IMR-90 (cell line): ENCODE data around the gene PLCZ1. TPM values are rescaled to one million over a fixed set of nuclear protein-coding genes. Genes with fewer than 3 reads are reported as not detected.

Experiments
- ATAC-seq: fragments of 200-7000 bp; cut with Tn5 transposase; 2 replicates; pipeline ENCODE4 v1.9.1; 2020; ENCODE audit warnings: low read depth, mild to moderate bottlenecking, moderate library complexity
- BruUV-seq: library from RNA; stranded (reverse); fragments of 400-500 nt; replicated peaks from 2 replicates; lab custom pipeline; 2021; lab: Mats Ljungman, UMichigan
- CTCF ChIA-PET: fragments of 300-600 bp; formaldehyde crosslinking; extraction: SDS; loops from one replicate; lab custom pipeline; 2021; ENCODE audit warnings: antibody characterized with exemption; lab: Yijun Ruan, JAX
- POLR2A ChIA-PET: fragments of 300-600 bp; sonication (Branson Sonifier 250); formaldehyde crosslinking; loops from one replicate; lab custom pipeline; 2022; ENCODE audit warnings: antibody characterized with exemption; ENCODE audit not compliant: unreplicated experiment; lab: Charles Lee
- DNase-seq: peaks from one replicate; pipeline ENCODE4 v3.0.0; 2013
- H2AFZ ChIP-seq: replicated peaks from 2 replicates; pipeline ENCODE3; 2013; ENCODE audit warnings: low read length, mild to moderate bottlenecking; ENCODE audit not compliant: poor library complexity
- H2AK5ac ChIP-seq: 2 replicates; pipeline ENCODE4 v1.6.1; 2013; ENCODE audit warnings: low read depth, low read length, inconsistent platforms
- H2AK9ac ChIP-seq: replicated peaks from 2 replicates; pipeline ENCODE3; 2013; ENCODE audit warnings: mild to moderate bottlenecking, low read depth, low read length, moderate library complexity; ENCODE audit not compliant: poor library complexity
- H2BK120ac ChIP-seq: 2 replicates; pipeline ENCODE4 v1.6.1; 2013; ENCODE audit warnings: low read depth, low read length, inconsistent platforms
- H2BK15ac ChIP-seq: 3 replicates; pipeline ENCODE4 v1.6.1; 2013; ENCODE audit warnings: low read depth, low read length, inconsistent platforms
- H2BK20ac ChIP-seq: 2 replicates; pipeline ENCODE4 v1.6.1; 2013; ENCODE audit warnings: low read depth, mild to moderate bottlenecking, inconsistent platforms, low read length, moderate library complexity
- H2BK5ac ChIP-seq: 2 replicates; pipeline ENCODE4 v1.6.1; 2013; ENCODE audit warnings: mild to moderate bottlenecking, low read depth, low read length, inconsistent platforms; ENCODE audit not compliant: poor library complexity, severe bottlenecking
- H3K14ac ChIP-seq: replicated peaks from 2 replicates; pipeline ENCODE4 v1.6.1; 2013; ENCODE audit warnings: low read depth, low read length, inconsistent platforms
- H3K18ac ChIP-seq: 2 replicates; pipeline ENCODE4 v1.6.1; 2013; ENCODE audit warnings: low read depth, low read length, control low read depth
- H3K23ac ChIP-seq: 2 replicates; pipeline ENCODE4 v1.6.1; 2013; ENCODE audit warnings: low read depth, low read length, inconsistent platforms
- H3K27ac ChIP-seq: 2 replicates; pipeline ENCODE4 v1.5.1; 2013; ENCODE audit warnings: mild to moderate bottlenecking, control low read depth, low read length; ENCODE audit not compliant: insufficient read depth
- H3K27me3 ChIP-seq: 2 replicates; pipeline ENCODE4 v1.6.1; 2013; ENCODE audit warnings: low read length; ENCODE audit not compliant: control insufficient read depth, insufficient read depth
- H3K36me3 ChIP-seq: 2 replicates; pipeline ENCODE4 v1.6.1; 2013; ENCODE audit warnings: low read length, mixed read lengths; ENCODE audit not compliant: control insufficient read depth, insufficient read depth
- H3K4ac ChIP-seq: 2 replicates; pipeline ENCODE4 v1.6.1; 2013; ENCODE audit warnings: low read depth, low read length, inconsistent platforms
- H3K4me1 ChIP-seq: 2 replicates; pipeline ENCODE4 v1.6.1; 2013; ENCODE audit warnings: low read length, mixed read lengths; ENCODE audit not compliant: control insufficient read depth, insufficient read depth
- H3K4me2 ChIP-seq: 2 replicates; pipeline ENCODE4 v1.6.1; 2013; ENCODE audit warnings: low read depth, mild to moderate bottlenecking, control low read depth, low read length, moderate library complexity
- H3K4me3 ChIP-seq: 2 replicates; pipeline ENCODE4 v1.5.1; 2013; ENCODE audit warnings: low read depth, mild to moderate bottlenecking, control low read depth, low read length, moderate library complexity; ENCODE audit not compliant: insufficient read depth
- H3K56ac ChIP-seq: 2 replicates; pipeline ENCODE4 v1.6.1; 2013; ENCODE audit warnings: low read length, inconsistent platforms; ENCODE audit not compliant: insufficient read depth; ENCODE audit errors: extremely low read depth
- H3K79me1 ChIP-seq, 2 experiments: 2 replicates each; pipeline ENCODE4 v1.6.1; 2013; ENCODE audit warnings: low read length in 2 of 2, inconsistent platforms in 1 of 2, low read depth in 1 of 2
- H3K9ac ChIP-seq: 2 replicates; pipeline ENCODE4 v1.6.1; 2013; ENCODE audit warnings: low read depth, low read length, control low read depth
- H3K9me1 ChIP-seq: 2 replicates; pipeline ENCODE4 v1.6.1; 2013; ENCODE audit warnings: low read length, inconsistent platforms; ENCODE audit not compliant: insufficient read depth
- H3K9me3 ChIP-seq: 2 replicates; pipeline ENCODE4 v1.6.1; 2013; ENCODE audit warnings: low read length; ENCODE audit not compliant: control insufficient read depth, insufficient read depth
- H4K20me1 ChIP-seq: 2 replicates; pipeline ENCODE4 v1.6.1; 2013; ENCODE audit warnings: low read length, inconsistent platforms; ENCODE audit not compliant: insufficient read depth
- H4K5ac ChIP-seq: 2 replicates; pipeline ENCODE4 v1.6.1; 2013; ENCODE audit warnings: mild to moderate bottlenecking, low read depth, low read length, control low read depth
- H4K8ac ChIP-seq, 2 experiments: 2 replicates each; pipeline ENCODE4 v1.6.1; 2013; ENCODE audit warnings: low read depth in 2 of 2, low read length in 2 of 2, control low read depth in 1 of 2, inconsistent platforms in 1 of 2
- H4K91ac ChIP-seq: 2 replicates; pipeline ENCODE4 v1.6.1; 2013; ENCODE audit warnings: low read depth, low read length, inconsistent platforms; ENCODE audit not compliant: insufficient read depth
- BHLHE40 ChIP-seq: fragments of 150-350 bp; IDR thresholded peaks from 2 replicates; pipeline ENCODE4 v1.6.1; 2016; ENCODE audit warnings: mild to moderate bottlenecking, low read depth, low read length
- CEBPB ChIP-seq: IDR thresholded peaks from 2 replicates; pipeline ENCODE4 v1.6.1; 2012; ENCODE audit warnings: low read depth, low read length, improper control_type of control experiment
- CHD1 ChIP-seq: IDR thresholded peaks from 2 replicates; pipeline ENCODE4 v1.6.1; 2012; ENCODE audit warnings: low read depth, low read length, improper control_type of control experiment
- FOS ChIP-seq: fragments of 150-350 bp; IDR thresholded peaks from 2 replicates; pipeline ENCODE4 v1.6.1; 2016; ENCODE audit warnings: low read depth, low read length
- MAFK ChIP-seq: IDR thresholded peaks from 2 replicates; pipeline ENCODE4 v1.6.1; 2012; ENCODE audit warnings: low read depth, low read length, improper control_type of control experiment
- MXI1 ChIP-seq: IDR thresholded peaks from 2 replicates; pipeline ENCODE4 v1.6.1; 2012; ENCODE audit warnings: low read depth, mild to moderate bottlenecking, low read length, moderate library complexity, borderline replicate concordance
- NFE2L2 ChIP-seq: fragments of 150-350 bp; IDR thresholded peaks from 2 replicates; pipeline ENCODE4 v1.6.1; 2016; ENCODE audit warnings: low read depth, mild to moderate bottlenecking, low read length
- POLR2A ChIP-seq: IDR thresholded peaks from 2 replicates; pipeline ENCODE4 v1.6.1; 2012; ENCODE audit warnings: mild to moderate bottlenecking, low read depth, low read length
- RCOR1 ChIP-seq: IDR thresholded peaks from 2 replicates; pipeline ENCODE4 v1.6.1; 2012; ENCODE audit warnings: mild to moderate bottlenecking, low read length, improper control_type of control experiment; ENCODE audit not compliant: insufficient replicate concordance
- RFX5 ChIP-seq: IDR thresholded peaks from 2 replicates; pipeline ENCODE4 v1.8.0; 2012; ENCODE audit warnings: low read depth, mild to moderate bottlenecking, low read length, moderate library complexity
- SMC3 ChIP-seq: fragments of 150-350 bp; IDR thresholded peaks from 2 replicates; pipeline ENCODE4 v1.6.1; 2016; ENCODE audit warnings: low read depth, mild to moderate bottlenecking, antibody characterized with exemption, low read length, moderate library complexity
- USF2 ChIP-seq: fragments of 150-350 bp; IDR thresholded peaks from 2 replicates; pipeline ENCODE4 v1.6.1; 2017; ENCODE audit warnings: mild to moderate bottlenecking, antibody characterized with exemption, low read length, low read depth
- WGBS, 2 experiments: methylation state at CpG; one replicate each; pipeline versions ENCODE4 v1.1.5 to v1.1.7; 2013; ENCODE audit warnings: missing lambda C conversion rate in 2 of 2; ENCODE audit not compliant: insufficient read length in 1 of 2; ENCODE audit errors: extremely low coverage in 2 of 2; 5-methylcytosine and 5-hydroxymethylcytosine counted together
- dilution Hi-C: fragments of 300-500 bp; cut with HindIII; formaldehyde crosslinking; loops from one replicate; pipeline ENCODE4 v1.14.3; 2018; ENCODE audit warnings: low sequenced_read_pairs; ENCODE audit not compliant: unreplicated experiment
- in situ Hi-C: fragments of 300-500 bp; cut with MboI; formaldehyde crosslinking; loops from 3 replicates; pipeline ENCODE4 v1.14.3; 2019; ENCODE audit warnings: low sequenced_read_pairs, inconsistent platforms, mixed read lengths
- intact Hi-C: fragments of 100-400 bp; cut with micrococcal nuclease; formaldehyde crosslinking; loops from 2 replicates; pipeline ENCODE4 v1.10.0; 2022
- polyA plus RNA-seq, 3 experiments: library from polyadenylated mRNA; depleted of rRNA; stranded (reverse); fragments of >200 nt; gene quantifications; 2 replicates each; pipeline ENCODE4 v1.2.3, GENCODE V29; 2012; ENCODE audit warnings: low replicate concordance in 1 of 3
- total RNA-seq: library from RNA; depleted of rRNA; stranded (reverse); fragments of >200 nt; gene quantifications from 2 replicates; pipeline ENCODE4 v1.2.3, GENCODE V29; 2012
- TF ChIP-seq, protein P1 (sequence below): conservative IDR thresholded peaks from 2 replicates; pipeline ENCODE4 v1.5.1; 2012; ENCODE audit warnings: mild to moderate bottlenecking, low read depth, low read length, improper control_type of control experiment

PLCZ1 gene
- total and polyA plus RNA-seq, 2 of the 4 experiments (the other 2 are of a cell fraction), result not detected

GRCh38 chr12:18752280-18752920, 14.6 kb upstream of the PLCZ1 start:
- Histone ChIP-seq H3K9ac (no peak overlapping the region), H3K27ac (no peak overlapping the region), H3K27me3 (no peaks in the 10 kb centered on the region), H3K9me3 (no peaks in the 10 kb centered on the region), H4K91ac (no peak overlapping the region), H4K8ac (peak overlapping the region in 1 of 2 experiments; percentile 1; a peak in 1 of 4 replicates), H3K79me1 (no peaks in the 10 kb centered on the region), H2BK15ac (peak overlapping the region; percentile 83; the same call in 2 of the 3 replicates), H3K4me2 (no peak overlapping the region), H2AK9ac (no peak overlapping the region), H3K4me3 (no peak overlapping the region), H4K5ac (0 out of 2 replicates have a peak overlapping the region, but pooled peaks have one; percentile 26), H3K18ac (peak overlapping the region; percentile 80; the same call in 1 of the 2 replicates), H2AK5ac (peak overlapping the region; percentile 37; the same call in 1 of the 2 replicates), H3K36me3 (no peaks in the 10 kb centered on the region), H3K56ac (no peak overlapping the region; the same call in 1 of the 2 replicates), H2AFZ (peak overlapping the region; percentile 24), H2BK5ac (no peak overlapping the region), H2BK120ac (peak overlapping the region; percentile 39; the same call in 1 of the 2 replicates), H3K4me1 (peaks cover 18% of the 10 kb centered on the region), H2BK20ac (peak overlapping the region; percentile 82), H3K23ac (no peak overlapping the region), H3K4ac (peak overlapping the region; percentile 56; the same call in 1 of the 2 replicates), H3K9me1 (peaks cover 19% of the 10 kb centered on the region), H4K20me1 (no peaks in the 10 kb centered on the region), H3K14ac (0 out of 2 replicates have a peak overlapping the region, but pooled peaks have one; percentile 8)
- CTCF ChIA-PET, result interaction anchor here (0.5 kb wide), 1 partner anchor 288 kb away, joined by 3 read pairs; no protein-coding TSS in a partner anchor
- in situ Hi-C loops, result no loop called here
- no TSS peak for BruUV-seq
- intact Hi-C loops, result no loop called here
- WGBS, 2 experiments, result 60% methylated on average over 1 of the region's 6 CpGs; no CpG with 5 or more reads in 1 of the 2 experiments
- dilution Hi-C loops, result no loop called here
- POLR2A ChIA-PET, result no interaction called here
- ATAC-seq (peak; percentile 34), DNase-seq (peak; percentile 95)
- TF ChIP-seq NFE2L2 (peak; percentile 78; the same call in 1 of the 2 replicates), BHLHE40 (no peak; the same call in 1 of the 2 replicates), RFX5 (no peak), RCOR1 (no peak), MAFK (peak; percentile 86), FOS (no peak), USF2 (no peak), POLR2A (no peak), SMC3 (no peak), CHD1 (no peak), MXI1 (no peak), CEBPB (no peak)
- TF ChIP-seq, protein P1, sequence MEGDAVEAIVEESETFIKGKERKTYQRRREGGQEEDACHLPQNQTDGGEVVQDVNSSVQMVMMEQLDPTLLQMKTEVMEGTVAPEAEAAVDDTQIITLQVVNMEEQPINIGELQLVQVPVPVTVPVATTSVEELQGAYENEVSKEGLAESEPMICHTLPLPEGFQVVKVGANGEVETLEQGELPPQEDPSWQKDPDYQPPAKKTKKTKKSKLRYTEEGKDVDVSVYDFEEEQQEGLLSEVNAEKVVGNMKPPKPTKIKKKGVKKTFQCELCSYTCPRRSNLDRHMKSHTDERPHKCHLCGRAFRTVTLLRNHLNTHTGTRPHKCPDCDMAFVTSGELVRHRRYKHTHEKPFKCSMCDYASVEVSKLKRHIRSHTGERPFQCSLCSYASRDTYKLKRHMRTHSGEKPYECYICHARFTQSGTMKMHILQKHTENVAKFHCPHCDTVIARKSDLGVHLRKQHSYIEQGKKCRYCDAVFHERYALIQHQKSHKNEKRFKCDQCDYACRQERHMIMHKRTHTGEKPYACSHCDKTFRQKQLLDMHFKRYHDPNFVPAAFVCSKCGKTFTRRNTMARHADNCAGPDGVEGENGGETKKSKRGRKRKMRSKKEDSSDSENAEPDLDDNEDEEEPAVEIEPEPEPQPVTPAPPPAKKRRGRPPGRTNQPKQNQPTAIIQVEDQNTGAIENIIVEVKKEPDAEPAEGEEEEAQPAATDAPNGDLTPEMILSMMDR, result no peak
